GM10266 (cell line): ENCODE results near the gene SCARB1.
A peak's percentile ranks its signal among the peaks of the same experiment; 100 is the strongest.

ENCODE experiments used
- DNase-seq: peaks from one replicate; pipeline ENCODE4 v3.0.0; 2012; ENCODE audit errors: extremely low spot score
- TF ChIP-seq, protein P1 (sequence below): IDR thresholded peaks from 2 replicates; pipeline ENCODE4 v1.5.1; 2012; ENCODE audit warnings: mild to moderate bottlenecking, low read depth; ENCODE audit not compliant: control insufficient read depth, insufficient read depth; ENCODE audit errors: missing control alignments

SCARB1 gene

DNA sequence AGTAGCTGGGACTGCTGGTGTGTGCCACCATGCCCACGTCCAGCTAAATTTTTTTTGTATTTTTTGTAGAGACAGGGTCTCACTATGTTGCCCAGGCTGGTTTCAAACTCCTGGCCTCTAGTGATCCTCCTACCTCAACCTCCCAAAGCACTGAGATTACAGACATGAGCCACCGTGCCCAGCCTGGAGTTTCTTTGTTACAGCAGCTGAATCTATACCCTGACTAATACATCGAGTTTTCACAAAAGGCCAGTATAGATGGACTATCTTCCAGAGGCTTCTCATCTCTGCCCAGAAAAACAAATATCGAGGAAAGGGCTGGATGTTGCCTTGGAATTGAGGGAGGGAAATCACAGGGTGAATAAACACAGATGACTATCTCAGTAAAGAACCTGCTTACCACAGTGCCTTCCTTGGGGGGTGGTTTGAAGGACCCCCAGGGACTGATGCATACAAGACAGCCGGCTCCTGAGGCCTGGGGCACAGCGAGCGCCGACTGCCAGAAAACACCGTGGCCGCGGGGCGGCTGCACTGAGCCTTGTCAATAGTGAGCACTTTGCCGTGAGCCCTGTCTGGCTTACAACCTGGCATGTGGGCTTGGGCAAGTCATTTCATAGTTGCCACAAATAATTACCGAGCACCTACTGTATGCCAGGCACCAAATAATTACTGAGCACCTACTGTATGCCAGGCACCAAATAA, 111.9 kb downstream of the SCARB1 start:
- DNase-seq: no peak
- TF ChIP-seq, protein P1, sequence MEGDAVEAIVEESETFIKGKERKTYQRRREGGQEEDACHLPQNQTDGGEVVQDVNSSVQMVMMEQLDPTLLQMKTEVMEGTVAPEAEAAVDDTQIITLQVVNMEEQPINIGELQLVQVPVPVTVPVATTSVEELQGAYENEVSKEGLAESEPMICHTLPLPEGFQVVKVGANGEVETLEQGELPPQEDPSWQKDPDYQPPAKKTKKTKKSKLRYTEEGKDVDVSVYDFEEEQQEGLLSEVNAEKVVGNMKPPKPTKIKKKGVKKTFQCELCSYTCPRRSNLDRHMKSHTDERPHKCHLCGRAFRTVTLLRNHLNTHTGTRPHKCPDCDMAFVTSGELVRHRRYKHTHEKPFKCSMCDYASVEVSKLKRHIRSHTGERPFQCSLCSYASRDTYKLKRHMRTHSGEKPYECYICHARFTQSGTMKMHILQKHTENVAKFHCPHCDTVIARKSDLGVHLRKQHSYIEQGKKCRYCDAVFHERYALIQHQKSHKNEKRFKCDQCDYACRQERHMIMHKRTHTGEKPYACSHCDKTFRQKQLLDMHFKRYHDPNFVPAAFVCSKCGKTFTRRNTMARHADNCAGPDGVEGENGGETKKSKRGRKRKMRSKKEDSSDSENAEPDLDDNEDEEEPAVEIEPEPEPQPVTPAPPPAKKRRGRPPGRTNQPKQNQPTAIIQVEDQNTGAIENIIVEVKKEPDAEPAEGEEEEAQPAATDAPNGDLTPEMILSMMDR: no peak

DNA sequence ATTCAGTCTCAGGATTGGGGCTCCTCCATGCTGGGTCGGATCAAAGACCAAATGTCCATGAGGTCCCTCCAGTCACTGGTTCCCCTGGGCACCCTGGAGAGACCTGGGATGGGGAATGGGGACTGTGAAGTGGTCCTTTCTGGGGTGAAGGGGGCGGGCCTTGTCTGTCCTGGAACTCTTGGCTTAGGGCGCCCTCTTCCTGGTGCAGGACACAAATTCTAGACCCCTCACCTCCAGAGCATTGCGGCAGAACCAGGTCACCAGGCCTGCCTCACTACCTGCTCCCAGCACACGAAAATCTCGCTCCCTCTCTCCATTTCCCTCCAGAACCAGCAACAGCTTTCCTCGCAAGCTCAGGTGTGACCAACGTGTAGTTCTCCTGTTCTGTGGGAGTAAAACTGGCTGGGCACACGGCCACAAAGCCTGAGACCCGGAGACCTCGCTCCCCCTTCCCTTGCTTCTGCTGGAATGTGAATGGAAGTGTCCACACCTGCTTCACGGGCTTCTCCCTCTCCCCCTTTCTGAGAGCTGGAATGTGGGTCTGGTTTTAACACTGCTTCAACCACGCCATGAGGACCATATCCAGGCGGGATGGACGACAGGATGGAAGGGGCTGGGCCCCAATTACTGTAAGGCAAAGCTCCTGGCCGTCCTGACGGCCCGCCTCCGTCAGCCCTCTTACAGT, 112.7 kb downstream of the SCARB1 start:
- DNase-seq: no peak
- TF ChIP-seq, protein P1: peak; percentile 36

GRCh38 chr12:124750149-124750656, 113.5 kb downstream of the SCARB1 start:
- no peak for DNase-seq
- TF ChIP-seq, protein P1: no peak

DNA sequence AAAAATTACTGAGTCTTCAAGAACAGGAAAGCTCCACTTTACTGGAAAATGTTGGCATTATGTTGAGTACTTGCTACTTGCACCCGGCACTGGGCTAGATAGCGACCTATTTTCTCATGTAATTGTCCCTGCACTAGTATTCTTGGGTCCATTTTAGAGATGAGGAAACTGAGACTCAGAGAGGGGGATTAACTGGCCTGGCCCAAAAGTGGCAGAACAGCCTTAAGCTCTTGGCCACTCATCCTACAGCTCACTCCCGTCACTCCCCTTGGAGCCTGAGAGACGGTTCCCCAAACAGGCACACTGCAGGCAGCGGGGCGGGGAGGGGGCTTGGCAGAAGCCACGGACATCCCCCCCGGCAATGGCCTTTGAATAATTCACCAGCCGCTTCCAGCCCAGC, 113.9 kb downstream of the SCARB1 start:
- TF ChIP-seq, protein P1: no peak
- no peak for DNase-seq

DNA sequence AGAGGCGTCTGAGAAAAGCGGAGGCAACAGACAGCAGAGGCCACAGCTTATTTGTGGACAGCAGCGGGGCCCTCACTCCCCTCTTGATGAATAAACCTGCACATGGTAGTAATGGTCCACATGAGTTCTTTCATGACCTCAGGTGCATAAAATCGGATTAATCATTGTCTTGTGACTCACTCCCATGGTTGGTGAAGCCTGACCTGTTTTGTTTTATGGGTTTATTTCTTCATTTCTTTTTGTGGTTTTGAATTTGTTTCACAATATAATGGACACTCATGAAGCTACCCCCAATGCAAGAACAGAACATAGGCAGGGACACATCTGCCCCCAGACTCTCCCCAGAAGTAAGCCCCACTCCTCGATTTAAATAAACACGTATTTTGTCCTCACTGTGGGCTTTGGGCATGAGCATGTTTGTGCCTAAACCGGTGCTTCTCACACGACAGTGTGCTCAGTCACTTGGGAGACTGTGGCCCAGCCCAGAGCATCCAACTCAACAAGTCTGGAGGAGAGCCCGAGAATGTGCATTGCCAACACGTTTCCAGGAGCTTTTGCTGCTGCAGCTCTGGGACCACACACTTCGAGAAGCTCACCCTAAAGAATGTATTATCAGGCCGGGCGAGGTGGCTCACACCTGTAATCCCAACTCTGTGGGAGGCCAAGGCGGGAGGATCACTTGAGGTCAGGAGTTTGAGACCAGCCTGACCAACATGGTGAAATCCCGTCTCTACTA, 116.1 kb downstream of the SCARB1 start:
- TF ChIP-seq, protein P1: no peak
- no peak for DNase-seq

- DNase-seq: no peak
- TF ChIP-seq, protein P1: no peak
These were observed 116.8 kb downstream of the SCARB1 start for GRCh38 chr12:124746649-124747425.
